ENCODE results near the gene ZNF365.

- TF ChIP-seq CTCF (IDR thresholded peaks at IDR 0.05; ENCODE audit: poor library complexity) (no peak), EZH2phosphoT487 (IDR thresholded peaks at IDR 0.05; ENCODE audit: low read depth, severe bottlenecking, unreplicated experiment) (no peak)
Observed at GRCh38 chr10:62426086-62426485, 51.9 kb downstream of the ZNF365 start.

Data from hepatocyte (in vitro differentiated cells).